SH-SY5Y (cell line): Measurements from ENCODE around the gene ADAMTS2.

Experiments used
- GATA2 ChIP-seq: IDR thresholded peaks from 2 replicates; pipeline ENCODE4 v1.6.1; 2011; ENCODE audit warnings: mild to moderate bottlenecking, low read depth, low read length
- GATA3 ChIP-seq: IDR thresholded peaks from 2 replicates; pipeline ENCODE4 v1.6.1; 2011; ENCODE audit warnings: low read depth, mild to moderate bottlenecking, low read length, moderate library complexity

DNA sequence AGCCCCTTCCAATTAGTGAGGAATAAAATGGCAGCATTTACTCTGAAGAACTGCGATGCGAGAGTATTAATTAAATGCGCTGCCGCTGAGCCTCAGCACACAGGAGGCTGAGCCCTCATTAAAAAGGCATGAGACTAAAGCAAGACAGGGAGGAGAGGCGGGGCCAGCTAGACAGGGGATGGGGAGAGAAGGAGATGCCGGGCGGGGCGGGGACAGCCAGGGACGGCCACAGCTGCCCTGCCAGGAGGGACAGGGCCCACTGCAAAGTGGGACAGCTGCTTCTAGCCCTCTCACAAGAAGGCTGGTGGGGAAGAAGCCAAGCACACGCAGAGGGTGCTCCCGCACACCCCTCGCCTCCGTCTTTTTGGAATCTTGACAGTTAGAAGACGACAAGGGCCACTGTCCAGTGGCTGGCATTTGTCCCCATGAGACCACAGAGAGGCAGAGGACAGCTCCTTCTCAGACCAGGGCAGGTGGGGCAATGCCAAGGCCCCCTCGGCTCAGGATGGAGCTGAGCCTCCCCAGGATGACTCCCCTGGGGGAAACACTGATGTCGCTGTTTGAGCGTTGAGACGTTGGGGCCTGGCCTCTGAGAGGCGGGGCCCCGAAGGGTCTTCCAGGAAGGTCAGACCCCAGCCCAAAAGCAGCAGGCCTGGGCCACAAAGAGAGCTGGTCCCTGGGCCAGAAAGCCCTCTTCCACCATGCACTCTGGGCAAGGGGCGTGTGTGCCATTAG lies 26.9 kb downstream of the ADAMTS2 start:
- no peak for TF ChIP-seq GATA3
- no peak for TF ChIP-seq GATA2
